HCT116 (cell line): ENCODE data around the gene HRK.

ENCODE experiments used
- CTCF ChIP-seq, 3 experiments: fragments of 200-600 bp in 1 of 3; sonication (generic) in 1 of 3; IDR thresholded peaks in 2 of 3; conservative IDR thresholded peaks in 1 of 3; 2 replicates each; pipeline ENCODE4 v1.5.1; 2012 to 2017; ENCODE audit warnings: low read depth in 2 of 3, low read length in 2 of 3, antibody characterized with exemption in 1 of 3, borderline replicate concordance in 1 of 3, control low read depth in 1 of 3, mild to moderate bottlenecking in 1 of 3, mixed read lengths in 1 of 3, mixed run types in 1 of 3, moderate library complexity in 1 of 3; ENCODE audit not compliant: insufficient read depth in 1 of 3
- EZH2 ChIP-seq: fragments of 200-600 bp; sonication (generic); IDR thresholded peaks from 2 replicates; pipeline ENCODE4 v1.6.1; 2017; ENCODE audit warnings: antibody characterized with exemption, mixed run types
- EZH2phosphoT487 ChIP-seq: fragments of 200-600 bp; IDR thresholded peaks from 2 replicates; pipeline ENCODE4 v1.6.1; 2018; ENCODE audit warnings: antibody characterized with exemption, borderline replicate concordance
- FOSL1 ChIP-seq: IDR thresholded peaks from 2 replicates; pipeline ENCODE4 v1.6.1; 2012; ENCODE audit warnings: low read depth
- POLR2AphosphoS5 ChIP-seq: IDR thresholded peaks from 2 replicates; pipeline ENCODE4 v1.6.1; 2011; ENCODE audit warnings: mild to moderate bottlenecking, low read depth, low read length, moderate library complexity
- REST ChIP-seq: IDR thresholded peaks from 2 replicates; pipeline ENCODE4 v1.6.1; 2012; ENCODE audit warnings: low read depth
- SP1 ChIP-seq: IDR thresholded peaks from 2 replicates; pipeline ENCODE4 v1.6.1; 2012; ENCODE audit warnings: low read depth
- YY1 ChIP-seq: IDR thresholded peaks from 2 replicates; pipeline ENCODE4 v1.6.1; 2011; ENCODE audit warnings: low read length, low read depth, moderate library complexity, mild to moderate bottlenecking; ENCODE audit not compliant: insufficient replicate concordance; ENCODE audit errors: extremely low read depth

- no peak for TF ChIP-seq EZH2
- no peak for TF ChIP-seq CTCF (IDR thresholded peaks at IDR 0.05 in 2 of 3, conservative IDR thresholded peaks at IDR 0.05 in 1 of 3; ENCODE audit: borderline replicate concordance in 1 of 3, insufficient read depth in 1 of 3, low read depth in 2 of 3, low read length in 2 of 3)
- no peak for TF ChIP-seq POLR2AphosphoS5
- TF ChIP-seq YY1 = no peak
- no peak for TF ChIP-seq REST
- no peak for TF ChIP-seq EZH2phosphoT487
- no peak for TF ChIP-seq SP1
- TF ChIP-seq FOSL1 = no peak
These were observed 53.8 kb downstream of the HRK start for GRCh38 chr12:116827432-116827831.
